ENCODE data around the gene BBS1.
"Not testable (repeated sequence)": the region's sequence is repeated elsewhere in the genome, so short reads cannot be mapped to it uniquely, and the experiment has no call there.

BBS1 gene

GRCh38 chr11:66524304-66525040, 14.0 kb downstream of the BBS1 start:
- no peak for DNase-seq (ENCODE audit: low spot score)

GRCh38 chr11:66529069-66529468, 18.6 kb downstream of the BBS1 start:
- DNase-seq (ENCODE audit: low spot score): no peak

GRCh38 chr11:66529655-66530054, 19.2 kb downstream of the BBS1 start:
- no peak for DNase-seq (ENCODE audit: low spot score)

- DNase-seq (ENCODE audit: low spot score): no peak
These were observed 20.7 kb downstream of the BBS1 start for GRCh38 chr11:66530927-66531709.

GRCh38 chr11:66531841-66532240, 21.4 kb downstream of the BBS1 start:
- DNase-seq (ENCODE audit: low spot score): no peak

GRCh38 chr11:66532784-66533183, 22.3 kb downstream of the BBS1 start:
- DNase-seq (ENCODE audit: low spot score): no peak

- no peak for DNase-seq (ENCODE audit: low spot score)
These were observed 28.9 kb downstream of the BBS1 start for GRCh38 chr11:66539170-66539869.

GRCh38 chr11:66539870-66540213, 29.4 kb downstream of the BBS1 start:
- DNase-seq (ENCODE audit: low spot score): no peak

- not testable (repeated sequence) for DNase-seq (ENCODE audit: low spot score)
These were observed 30.2 kb downstream of the BBS1 start for GRCh38 chr11:66540598-66540997.

- no peak for DNase-seq (ENCODE audit: low spot score)
These were observed 31.5 kb downstream of the BBS1 start for GRCh38 chr11:66541892-66542291.

- peak; percentile 49 for DNase-seq (ENCODE audit: low spot score)
These were observed 31.9 kb downstream of the BBS1 start for GRCh38 chr11:66542362-66542761.

GRCh38 chr11:66543263-66544107, 33.0 kb downstream of the BBS1 start:
- DNase-seq (ENCODE audit: low spot score): peak; percentile 72

- not testable (repeated sequence) for DNase-seq (ENCODE audit: low spot score)
These were observed 34.5 kb downstream of the BBS1 start for GRCh38 chr11:66544952-66545351.

- DNase-seq (ENCODE audit: low spot score): peak; percentile 99
These were observed 35.4 kb downstream of the BBS1 start, which contains the start of gene ZDHHC24 for GRCh38 chr11:66545701-66546367. Gene ZDHHC24 (minus strand): TSS chr11:66546048. CDS start chr11:66546003, 45 bp downstream.

- peak; percentile 39 for DNase-seq (ENCODE audit: low spot score)
These were observed 36.0 kb downstream of the BBS1 start, which contains the start of gene ACTN3 for GRCh38 chr11:66546368-66546965. Gene ACTN3 (plus strand): TSS chr11:66546903. CDS start chr11:66546938, 35 bp downstream.

- DNase-seq (ENCODE audit: low spot score): no peak
These were observed 36.7 kb downstream of the BBS1 start for GRCh38 chr11:66546966-66547661.

GRCh38 chr11:66547662-66548009, 37.2 kb downstream of the BBS1 start:
- DNase-seq (ENCODE audit: low spot score): no peak

- no peak for DNase-seq (ENCODE audit: low spot score)
These were observed 37.6 kb downstream of the BBS1 start for GRCh38 chr11:66548041-66548440.

GRCh38 chr11:66548774-66549630, 38.6 kb downstream of the BBS1 start:
- no peak for DNase-seq (ENCODE audit: low spot score)
